ENCODE results near the gene VPS8.

VPS8 gene

DNA sequence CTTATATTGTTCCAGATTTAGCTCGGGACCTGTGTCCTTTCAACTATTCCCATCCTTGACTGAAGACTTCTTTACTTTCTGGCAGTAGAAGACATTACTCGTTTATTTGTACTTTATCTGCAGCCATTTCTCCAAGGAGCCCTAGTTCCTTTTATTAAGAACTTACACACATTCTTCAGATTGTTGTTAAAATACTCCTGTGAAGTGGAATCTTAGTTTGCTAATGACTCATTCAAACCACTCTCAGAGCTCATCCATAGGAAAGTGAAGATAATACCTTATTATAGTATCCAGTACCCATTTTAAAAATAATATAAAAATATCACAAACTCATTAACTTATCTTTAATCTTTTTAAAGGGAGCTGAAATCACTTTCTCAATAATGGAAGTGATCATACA lies 277.4 kb downstream of the VPS8 start:
- Histone ChIP-seq H3K4me3 (ENCODE audit: low read length) (no peak overlapping the region), H3K36me3 (ENCODE audit: control insufficient read depth, insufficient read depth, low read length) (no peaks in the 10 kb centered on the region), H3K27me3 (ENCODE audit: control insufficient read depth, insufficient read depth, low read length) (no peaks in the 10 kb centered on the region), H3K4me1 (ENCODE audit: control insufficient read depth, insufficient read depth, low read length) (peaks cover 11% of the 10 kb centered on the region), H3K9ac (ENCODE audit: low read length) (no peak overlapping the region), H3K27ac (ENCODE audit: low read depth, low read length) (no peak overlapping the region)

GRCh38 chr3:185089751-185090150 lies 277.8 kb downstream of the VPS8 start:
- Histone ChIP-seq H3K27ac (ENCODE audit: low read depth, low read length) (no peak overlapping the region), H3K36me3 (ENCODE audit: control insufficient read depth, insufficient read depth, low read length) (no peaks in the 10 kb centered on the region), H3K9ac (ENCODE audit: low read length) (no peak overlapping the region), H3K4me3 (ENCODE audit: low read length) (no peak overlapping the region), H3K4me1 (ENCODE audit: control insufficient read depth, insufficient read depth, low read length) (peaks cover 11% of the 10 kb centered on the region), H3K27me3 (ENCODE audit: control insufficient read depth, insufficient read depth, low read length) (no peaks in the 10 kb centered on the region)

- H3K36me3 ChIP-seq (ENCODE audit: control insufficient read depth, insufficient read depth, low read length), result no peaks in the 10 kb centered on the region
- H3K4me3 ChIP-seq (ENCODE audit: low read length), result no peak overlapping the region
- no peaks in the 10 kb centered on the region for H3K27me3 ChIP-seq (ENCODE audit: control insufficient read depth, insufficient read depth, low read length)
- no peak overlapping the region for H3K27ac ChIP-seq (ENCODE audit: low read depth, low read length)
- peaks cover 9% of the 10 kb centered on the region for H3K4me1 ChIP-seq (ENCODE audit: control insufficient read depth, insufficient read depth, low read length)
- H3K9ac ChIP-seq (ENCODE audit: low read length), result no peak overlapping the region
Measured at GRCh38 chr3:185090811-185091210, 278.8 kb downstream of the VPS8 start.

GRCh38 chr3:185093116-185093515 lies 281.1 kb downstream of the VPS8 start:
- Histone ChIP-seq H3K4me1 (ENCODE audit: control insufficient read depth, insufficient read depth, low read length) (peaks cover 7% of the 10 kb centered on the region), H3K27ac (ENCODE audit: low read depth, low read length) (no peak overlapping the region), H3K9ac (ENCODE audit: low read length) (no peak overlapping the region), H3K4me3 (ENCODE audit: low read length) (no peak overlapping the region), H3K27me3 (ENCODE audit: control insufficient read depth, insufficient read depth, low read length) (no peaks in the 10 kb centered on the region), H3K36me3 (ENCODE audit: control insufficient read depth, insufficient read depth, low read length) (no peaks in the 10 kb centered on the region)

- Histone ChIP-seq H3K27me3 (ENCODE audit: control insufficient read depth, insufficient read depth, low read length) (no peaks in the 10 kb centered on the region), H3K27ac (ENCODE audit: low read depth, low read length) (no peak overlapping the region), H3K9ac (ENCODE audit: low read length) (no peak overlapping the region)
Measured at GRCh38 chr3:185094697-185095096, 282.7 kb downstream of the VPS8 start.

More at GRCh38 chr3:185094697-185095096, 282.7 kb downstream of the VPS8 start:
- no peak overlapping the region for H3K4me3 ChIP-seq (ENCODE audit: low read length)
- H3K36me3 ChIP-seq (ENCODE audit: control insufficient read depth, insufficient read depth, low read length), result no peaks in the 10 kb centered on the region
- H3K4me1 ChIP-seq (ENCODE audit: control insufficient read depth, insufficient read depth, low read length), result peaks cover 7% of the 10 kb centered on the region
